ENCODE data around the gene AUTS2.

The AUTS2 gene

GRCh38 chr7:70764701-70765208 is 1166.5 kb downstream of the AUTS2 start:
- peaks cover 50% of the 10 kb centered on the region for H3K4me1 Mint-ChIP-seq
- H3K9me3 Mint-ChIP-seq, result no peaks in the 10 kb centered on the region
- H3K27ac Mint-ChIP-seq, result peak overlapping the region; percentile 46
- DNase-seq, result no peak
- H3K36me3 Mint-ChIP-seq (ENCODE audit: low read depth), result peaks cover 86% of the 10 kb centered on the region
- no peak for TF ChIP-seq CTCF (IDR thresholded peaks at IDR 0.05)
- no peak overlapping the region for H3K4me3 Mint-ChIP-seq
- H3K27me3 Mint-ChIP-seq (ENCODE audit: low read depth, poor library complexity), result no peaks in the 10 kb centered on the region

GRCh38 chr7:70765651-70766050 is 1167.4 kb downstream of the AUTS2 start:
- Mint-ChIP-seq H3K36me3 (ENCODE audit: low read depth) (peaks cover 89% of the 10 kb centered on the region), H3K27ac (peak overlapping the region; percentile 29), H3K27me3 (ENCODE audit: low read depth, poor library complexity) (no peaks in the 10 kb centered on the region), H3K4me1 (peaks cover 44% of the 10 kb centered on the region), H3K4me3 (no peak overlapping the region), H3K9me3 (no peaks in the 10 kb centered on the region)
- TF ChIP-seq CTCF (IDR thresholded peaks at IDR 0.05), result no peak
- no peak for DNase-seq

GRCh38 chr7:70766109-70766508 is 1167.8 kb downstream of the AUTS2 start:
- Mint-ChIP-seq H3K27me3 (ENCODE audit: low read depth, poor library complexity) (no peaks in the 10 kb centered on the region), H3K9me3 (no peaks in the 10 kb centered on the region), H3K4me3 (no peak overlapping the region), H3K4me1 (peaks cover 39% of the 10 kb centered on the region), H3K27ac (peak overlapping the region; percentile 29), H3K36me3 (ENCODE audit: low read depth) (peaks cover 89% of the 10 kb centered on the region)
- no peak for TF ChIP-seq CTCF (IDR thresholded peaks at IDR 0.05)
- DNase-seq, result no peak

- no peaks in the 10 kb centered on the region for H3K9me3 Mint-ChIP-seq
- H3K4me3 Mint-ChIP-seq, result no peak overlapping the region
- TF ChIP-seq CTCF (IDR thresholded peaks at IDR 0.05), result no peak
- H3K27me3 Mint-ChIP-seq (ENCODE audit: low read depth, poor library complexity), result no peaks in the 10 kb centered on the region
- no peak overlapping the region for H3K27ac Mint-ChIP-seq
- H3K36me3 Mint-ChIP-seq (ENCODE audit: low read depth), result peaks cover 89% of the 10 kb centered on the region
- peaks cover 38% of the 10 kb centered on the region for H3K4me1 Mint-ChIP-seq
- no peak for DNase-seq
Observed at GRCh38 chr7:70766694-70767093, 1168.4 kb downstream of the AUTS2 start.

- Mint-ChIP-seq H3K36me3 (ENCODE audit: low read depth) (peaks cover 88% of the 10 kb centered on the region), H3K9me3 (no peaks in the 10 kb centered on the region), H3K4me3 (no peak overlapping the region), H3K27ac (no peak overlapping the region), H3K27me3 (ENCODE audit: low read depth, poor library complexity) (no peaks in the 10 kb centered on the region), H3K4me1 (peaks cover 32% of the 10 kb centered on the region)
- no peak for TF ChIP-seq CTCF (IDR thresholded peaks at IDR 0.05)
- DNase-seq, result no peak
Observed at GRCh38 chr7:70770154-70770553, 1171.9 kb downstream of the AUTS2 start.

GRCh38 chr7:70771451-70771850 is 1173.2 kb downstream of the AUTS2 start:
- TF ChIP-seq CTCF (IDR thresholded peaks at IDR 0.05), result no peak
- Mint-ChIP-seq H3K4me3 (no peak overlapping the region), H3K36me3 (ENCODE audit: low read depth) (peaks cover 88% of the 10 kb centered on the region), H3K27me3 (ENCODE audit: low read depth, poor library complexity) (peaks cover 3% of the 10 kb centered on the region), H3K4me1 (peaks cover 31% of the 10 kb centered on the region), H3K27ac (peak overlapping the region; percentile 26), H3K9me3 (no peaks in the 10 kb centered on the region)
- no peak for DNase-seq
